DMS79 (cell line): ENCODE measurements around the gene SGTB.
"Not testable (repeated sequence)": the region's sequence is repeated elsewhere in the genome, so short reads cannot be mapped to it uniquely, and the experiment has no call there.

Experiments used
- DNase-seq: peaks from one replicate; lab custom pipeline; 2025; lab: John Stamatoyannopoulos, UW

The SGTB gene

GRCh38 chr5:65734196-65734775 lies 12.4 kb upstream of the SGTB start:
- DNase-seq, result not testable (repeated sequence)

- not testable (repeated sequence) for DNase-seq
These were observed 10.1 kb upstream of the SGTB start for GRCh38 chr5:65732046-65732445.

GRCh38 chr5:65730910-65731309 lies 9.0 kb upstream of the SGTB start:
- DNase-seq, result no peak

- no peak for DNase-seq
These were observed 6.3 kb upstream of the SGTB start for GRCh38 chr5:65728218-65728617.

- DNase-seq, result no peak
These were observed 5.7 kb upstream of the SGTB start for GRCh38 chr5:65727491-65728156.

GRCh38 chr5:65722575-65723403 lies 880 bp upstream of the SGTB start:
- DNase-seq, result peak; percentile 6

GRCh38 chr5:65721050-65721719 lies 724 bp downstream of the SGTB start:
- DNase-seq, result peak; percentile 24

GRCh38 chr5:65718576-65719310 lies 3.2 kb downstream of the SGTB start:
- DNase-seq, result no peak

- DNase-seq, result no peak
These were observed 13.8 kb downstream of the SGTB start for GRCh38 chr5:65708145-65708544.

GRCh38 chr5:65707663-65708062 lies 14.2 kb downstream of the SGTB start:
- DNase-seq, result no peak

- no peak for DNase-seq
These were observed 17.2 kb downstream of the SGTB start for GRCh38 chr5:65704621-65705239.

GRCh38 chr5:65702036-65702435 lies 19.9 kb downstream of the SGTB start:
- DNase-seq, result no peak

GRCh38 chr5:65699338-65699737 lies 22.6 kb downstream of the SGTB start:
- no peak for DNase-seq

- no peak for DNase-seq
These were observed 25.0 kb downstream of the SGTB start for GRCh38 chr5:65696892-65697291.

- no peak for DNase-seq
These were observed 26.0 kb downstream of the SGTB start for GRCh38 chr5:65695896-65696295.

GRCh38 chr5:65695162-65695755 lies 26.6 kb downstream of the SGTB start:
- no peak for DNase-seq

GRCh38 chr5:65693121-65693520 lies 28.8 kb downstream of the SGTB start:
- no peak for DNase-seq

- no peak for DNase-seq
These were observed 39.8 kb downstream of the SGTB start for GRCh38 chr5:65682148-65682547.

- DNase-seq, result not testable (repeated sequence)
These were observed 45.9 kb downstream of the SGTB start for GRCh38 chr5:65676056-65676455.

- DNase-seq, result no peak
These were observed 47.2 kb downstream of the SGTB start for GRCh38 chr5:65674749-65675148.

- DNase-seq, result no peak
These were observed 49.1 kb downstream of the SGTB start for GRCh38 chr5:65672796-65673195.
